NCI-H1048 (cell line): ENCODE data around the gene APOC1.
"Not testable (repeated sequence)": the region's sequence is repeated elsewhere in the genome, so short reads cannot be mapped to it uniquely, and the experiment has no call there.

Source experiments
- DNase-seq: peaks from one replicate; lab custom pipeline; 2025; lab: John Stamatoyannopoulos, UW

Gene APOC1

GRCh38 chr19:44914433-44915206 is at the start of gene APOC1:
TSS of gene APOC1 (plus strand) at chr19:44914608. CDS start at chr19:44914892, 284 bp downstream.
- peak; percentile 22 for DNase-seq

- DNase-seq = no peak
These were observed 49.1 kb upstream of the APOC1 start for GRCh38 chr19:44865196-44865767.

GRCh38 chr19:44866664-44867063 is 47.7 kb upstream of the APOC1 start:
- no peak for DNase-seq

GRCh38 chr19:44867578-44867977 is 46.8 kb upstream of the APOC1 start:
- no peak for DNase-seq

DNA sequence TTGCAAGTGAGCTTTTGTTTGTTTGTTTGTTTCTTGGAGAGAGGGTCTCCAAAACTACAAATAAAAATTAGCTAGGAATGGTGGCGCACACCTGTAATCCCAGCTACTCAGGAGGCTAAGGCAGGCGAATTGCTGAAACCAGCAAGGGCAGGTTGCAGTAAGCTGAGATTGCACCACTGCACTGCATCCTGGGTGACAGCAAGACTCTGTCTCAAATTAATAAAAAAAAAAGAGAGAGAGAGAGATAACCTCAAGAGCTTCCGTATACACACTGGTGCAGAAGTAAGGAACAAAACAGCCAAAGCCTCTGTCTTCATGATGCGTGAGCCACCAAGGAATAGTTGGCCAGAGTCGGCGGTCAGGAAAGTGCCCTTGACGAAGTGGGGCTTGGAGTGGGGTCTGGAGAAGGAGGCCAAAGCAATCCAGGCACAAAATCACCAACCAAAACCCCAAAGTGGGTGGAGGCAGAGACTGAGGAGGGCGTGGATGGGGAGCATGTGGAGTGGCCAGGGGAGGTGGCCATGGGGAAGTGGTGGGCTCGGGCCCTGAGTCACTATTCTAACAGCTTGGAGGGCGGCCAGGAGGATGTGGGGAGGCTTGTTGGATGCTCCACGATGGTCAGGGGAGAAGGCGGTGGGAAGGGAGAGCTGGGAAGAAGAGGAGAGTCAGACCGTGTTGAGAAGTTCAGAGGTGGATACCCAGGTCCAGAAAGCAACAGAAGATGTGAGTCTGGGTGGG is 44.5 kb upstream of the APOC1 start:
- no peak for DNase-seq

GRCh38 chr19:44871809-44872208 is 42.6 kb upstream of the APOC1 start:
- no peak for DNase-seq

DNA sequence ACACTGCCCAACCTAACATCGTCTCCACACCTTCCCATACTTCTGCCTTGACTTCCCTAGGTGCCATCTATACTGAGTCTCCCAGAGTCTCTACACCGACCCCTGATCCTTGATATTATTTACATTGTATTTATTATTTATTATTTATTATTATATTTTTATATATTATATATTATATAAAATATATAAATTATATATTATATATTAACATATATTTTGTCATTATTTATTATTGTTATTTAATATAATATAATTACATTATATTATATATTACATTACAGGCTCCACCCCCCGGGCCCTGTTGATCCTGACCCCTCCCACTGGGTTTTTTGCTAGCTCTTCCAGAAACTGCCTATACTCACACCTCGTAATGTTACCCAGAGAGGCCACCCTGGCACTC is 41.7 kb upstream of the APOC1 start:
- DNase-seq = no peak

- DNase-seq = no peak
These were observed 40.1 kb upstream of the APOC1 start for GRCh38 chr19:44874317-44874716.

- DNase-seq = no peak
These were observed 38.5 kb upstream of the APOC1 start for GRCh38 chr19:44875666-44876451.

GRCh38 chr19:44876930-44877535 is 37.4 kb upstream of the APOC1 start:
- DNase-seq = no peak

DNA sequence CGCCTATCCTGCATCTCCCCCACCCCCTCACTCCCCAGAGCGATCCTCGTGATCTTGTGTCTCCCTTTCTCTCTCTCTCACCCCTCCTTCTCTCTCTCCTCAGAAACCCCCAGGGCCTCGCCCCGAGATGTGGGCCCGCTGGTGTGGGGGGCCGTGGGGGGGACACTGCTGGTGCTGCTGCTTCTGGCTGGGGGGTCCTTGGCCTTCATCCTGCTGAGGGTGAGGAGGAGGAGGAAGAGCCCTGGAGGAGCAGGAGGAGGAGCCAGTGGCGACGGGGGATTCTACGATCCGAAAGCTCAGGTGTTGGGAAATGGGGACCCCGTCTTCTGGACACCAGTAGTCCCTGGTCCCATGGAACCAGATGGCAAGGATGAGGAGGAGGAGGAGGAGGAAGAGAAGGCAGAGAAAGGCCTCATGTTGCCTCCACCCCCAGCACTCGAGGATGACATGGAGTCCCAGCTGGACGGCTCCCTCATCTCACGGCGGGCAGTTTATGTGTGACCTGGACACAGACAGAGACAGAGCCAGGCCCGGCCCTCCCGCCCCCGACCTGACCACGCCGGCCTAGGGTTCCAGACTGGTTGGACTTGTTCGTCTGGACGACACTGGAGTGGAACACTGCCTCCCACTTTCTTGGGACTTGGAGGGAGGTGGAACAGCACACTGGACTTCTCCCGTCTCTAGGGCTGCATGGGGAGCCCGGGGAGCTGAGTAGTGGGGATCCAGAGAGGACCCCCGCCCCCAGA is 36.1 kb upstream of the APOC1 start:
- DNase-seq = no peak

DNA sequence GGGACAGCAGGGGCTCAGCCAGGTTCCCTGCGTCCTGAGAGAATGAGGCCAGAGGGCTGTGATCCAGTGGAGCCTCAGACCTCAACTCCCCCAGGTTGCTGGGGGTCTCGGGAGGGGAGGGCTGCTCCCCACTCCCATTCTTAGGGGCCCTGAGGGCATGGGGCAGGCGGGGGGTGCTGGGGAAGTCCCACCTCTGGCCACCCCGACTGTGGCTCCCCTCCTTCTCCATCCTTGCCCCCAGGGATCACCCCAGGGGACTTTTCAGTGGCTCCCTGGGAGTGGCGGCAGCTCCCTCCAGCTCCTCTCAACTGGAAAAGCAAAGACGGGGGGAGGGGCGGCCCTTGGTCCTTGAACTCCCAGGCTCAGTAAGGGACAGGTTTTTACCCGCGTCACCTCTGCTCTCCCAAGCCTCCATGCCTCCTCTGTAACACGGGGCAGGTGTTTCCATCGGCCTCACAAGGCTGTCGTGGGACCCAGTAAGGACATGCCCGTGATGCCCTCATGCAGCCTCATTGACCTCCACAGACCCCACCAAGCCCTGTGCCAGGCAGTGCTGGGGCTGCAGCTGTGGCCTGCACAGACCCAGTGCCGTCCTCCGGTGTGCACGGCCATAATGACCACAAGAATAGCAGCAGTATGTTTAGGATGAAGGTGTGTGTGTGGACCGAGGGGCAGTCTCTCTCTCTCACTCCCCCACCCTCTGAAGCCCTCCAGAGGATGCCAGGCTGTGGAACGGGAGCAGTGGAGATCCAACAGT is 34.9 kb upstream of the APOC1 start:
- no peak for DNase-seq

- no peak for DNase-seq
These were observed 32.3 kb upstream of the APOC1 start for GRCh38 chr19:44882063-44882462.

GRCh38 chr19:44882619-44883397 is 31.6 kb upstream of the APOC1 start:
- DNase-seq = not testable (repeated sequence)

DNA sequence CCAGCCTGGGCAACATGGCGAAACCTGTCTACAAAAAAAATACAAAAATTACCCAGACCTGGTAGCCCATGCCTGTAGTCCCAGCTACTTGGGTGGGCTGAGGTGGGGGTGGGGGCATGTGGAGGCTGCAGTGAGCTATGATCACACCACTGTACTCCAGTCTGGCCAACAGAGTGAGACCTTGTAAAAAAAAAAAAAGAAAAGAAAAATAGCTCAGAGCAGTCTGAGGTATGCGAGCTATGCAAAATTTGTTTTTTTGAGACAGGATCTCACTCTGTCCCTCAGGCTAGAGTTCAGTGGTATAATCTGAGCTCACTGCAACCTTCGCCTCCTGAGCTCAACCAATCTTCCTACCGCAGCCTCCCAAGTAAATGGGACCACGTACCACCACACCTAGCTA is 30.5 kb upstream of the APOC1 start:
- DNase-seq = no peak

GRCh38 chr19:44884566-44884965 is 29.8 kb upstream of the APOC1 start:
- no peak for DNase-seq

DNA sequence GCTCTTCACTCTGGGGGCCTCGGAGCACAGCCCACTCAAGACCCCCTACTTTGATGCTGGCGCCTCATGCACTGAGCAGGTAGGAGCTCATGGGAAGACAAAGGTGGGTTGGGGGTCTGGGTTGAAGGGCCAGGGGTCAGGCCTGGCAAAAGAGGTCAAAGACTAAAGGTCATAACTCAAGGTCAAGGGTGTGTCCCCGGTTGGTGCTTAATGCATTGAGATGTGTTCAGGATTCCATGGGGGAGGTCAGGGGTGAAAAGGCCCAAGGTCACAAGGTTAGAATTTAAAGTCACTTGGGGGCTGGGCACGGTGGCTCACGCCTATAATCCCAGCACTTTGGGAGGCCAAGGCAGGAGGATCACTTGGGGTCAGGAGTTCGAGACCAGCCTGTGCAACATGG is 28.3 kb upstream of the APOC1 start:
- no peak for DNase-seq

GRCh38 chr19:44887648-44888047 is 26.8 kb upstream of the APOC1 start:
- DNase-seq = no peak

DNA sequence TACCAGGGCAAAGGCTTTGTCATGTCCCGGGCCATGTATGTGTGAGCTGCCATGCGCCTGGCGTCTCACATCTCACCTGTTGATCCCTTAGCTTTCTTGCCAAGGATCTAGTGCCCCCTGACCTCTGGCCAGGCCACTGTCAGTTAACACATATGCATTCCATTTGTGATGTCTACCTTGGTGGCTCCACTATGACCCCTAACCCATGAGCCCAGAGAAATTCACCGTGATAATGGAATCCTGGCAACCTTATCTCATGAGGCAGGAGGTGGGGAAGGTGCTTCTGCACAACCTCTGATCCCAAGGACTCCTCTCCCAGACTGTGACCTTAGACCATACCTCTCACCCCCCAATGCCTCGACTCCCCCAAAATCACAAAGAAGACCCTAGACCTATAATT is 26.1 kb upstream of the APOC1 start:
- DNase-seq = not testable (repeated sequence)
